Thyroid gland (tissue), 4 donors: ENCODE data around the gene SNIP1. TPM values are rescaled to one million over a fixed set of nuclear protein-coding genes. Genes with fewer than 3 reads are reported as not detected.
"Not testable (repeated sequence)": the region's sequence is repeated elsewhere in the genome, so short reads cannot be mapped to it uniquely, and the experiment has no call there.

Experiments
- DNase-seq, 2 donors: peaks; one replicate each; pipeline ENCODE4 v3.0.0-alpha.2; 2019
- H3K27ac ChIP-seq, 3 donors: fragments of 200-600 bp; sonication (generic); 1 replicate in 2 of 3; 2 replicates in 1 of 3; pipeline ENCODE4 v1.5.1; 2016 to 2019; ENCODE audit warnings: mild to moderate bottlenecking in 1 of 3, moderate library complexity in 1 of 3
- H3K27me3 ChIP-seq: fragments of 200-600 bp; sonication (generic); one replicate; pipeline ENCODE4 v1.5.1; 2019
- H3K36me3 ChIP-seq, 2 donors: fragments of 200-600 bp; sonication (generic); one replicate each; pipeline ENCODE4 v1.5.1; 2016 to 2019
- H3K4me1 ChIP-seq, 2 donors: fragments of 200-600 bp; sonication (generic); one replicate each; pipeline ENCODE4 v1.5.1; 2017 to 2019
- H3K4me3 ChIP-seq, 3 donors: fragments of 200-600 bp; sonication (generic); replicated peaks in 1 of 3; 1 replicate in 2 of 3; 2 replicates in 1 of 3; pipeline ENCODE4 v1.5.1; 2016; ENCODE audit warnings: mild to moderate bottlenecking in 1 of 3
- H3K9me3 ChIP-seq: fragments of 200-600 bp; sonication (generic); one replicate; pipeline ENCODE4 v1.5.1; 2017
- CTCF ChIP-seq, 6 experiments: fragments of 200-600 bp in 3 of 6; fragments of 450-650 bp in 3 of 6; sonication (generic) in 3 of 6; IDR thresholded peaks; one replicate each; pipeline ENCODE4 v1.5.1; 2016 to 2019; ENCODE audit warnings: antibody characterized with exemption in 6 of 6, mild to moderate bottlenecking in 2 of 6, inconsistent platforms in 1 of 6, moderate library complexity in 1 of 6
- POLR2A ChIP-seq, 2 donors: fragments of 450-650 bp; IDR thresholded peaks; one replicate each; pipeline ENCODE4 v1.6.1; 2017; ENCODE audit warnings: antibody characterized with exemption in 2 of 2, mild to moderate bottlenecking in 2 of 2, moderate library complexity in 1 of 2
- WGBS, 2 donors: methylation state at CpG; one replicate each; pipeline ENCODE4 v1.1.5; 2017; 5-methylcytosine and 5-hydroxymethylcytosine counted together
- intact Hi-C: fragments of 100-400 bp; cut with DNase I; formaldehyde crosslinking; loops from one replicate; pipeline ENCODE4 v1.15.1; 2023
- total RNA-seq, 4 donors: library from RNA; depleted of rRNA; stranded (reverse); fragments of >200 nt; gene quantifications; one replicate each; pipeline ENCODE4 v1.2.3, GENCODE V29; 2016

SNIP1 gene
- total RNA-seq, 4 donors from 2014 or later: 8.1 to 16.7 (median 13.0) TPM

DNA sequence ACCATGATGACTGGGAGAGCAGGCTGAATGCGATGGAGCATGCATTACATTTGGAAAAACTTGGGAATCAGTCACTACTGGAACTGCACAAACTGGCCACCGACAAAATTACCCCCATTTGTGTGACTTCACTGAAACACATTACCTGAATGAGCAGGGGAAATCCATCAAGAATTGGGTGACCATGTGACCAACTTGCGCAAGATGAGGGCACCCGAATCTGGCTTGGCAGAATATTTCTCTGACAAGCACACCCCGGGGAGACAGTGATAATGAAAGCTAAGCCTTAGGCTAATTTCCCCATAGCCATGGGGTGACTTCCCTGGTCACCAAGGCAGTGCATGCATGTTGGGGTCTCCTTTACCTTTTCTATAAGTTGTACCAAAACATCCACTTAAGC lies 9.1 kb downstream of the SNIP1 start:
- peaks cover 0 to 8% of the 10 kb centered on the region in 2 donors for H3K4me1 ChIP-seq
- intact Hi-C loops: no loop called here
- peaks cover 11 to 50% of the 10 kb centered on the region in 2 donors for H3K36me3 ChIP-seq
- TF ChIP-seq CTCF (IDR thresholded peaks at IDR 0.05) (no peak), POLR2A (IDR thresholded peaks at IDR 0.05) (no peak)
- no peak overlapping the region for H3K4me3 ChIP-seq
- no peaks in the 10 kb centered on the region for H3K9me3 ChIP-seq
- no peak for DNase-seq
- no peak overlapping the region for H3K27ac ChIP-seq
- no peaks in the 10 kb centered on the region for H3K27me3 ChIP-seq
- 72 to 80% methylated on average over 5 of the region's 5 CpGs for WGBS, 2 donors

- H3K27ac ChIP-seq: no peak overlapping the region
- peaks cover 0 to 8% of the 10 kb centered on the region in 2 donors for H3K4me1 ChIP-seq
- H3K36me3 ChIP-seq: peaks cover 16 to 52% of the 10 kb centered on the region in 2 donors
- WGBS, 2 donors: 96 to 97% methylated on average over 21 of the region's 21 CpGs
- intact Hi-C loops: no loop called here
- no peak overlapping the region for H3K4me3 ChIP-seq
- DNase-seq: no peak
- H3K27me3 ChIP-seq: no peaks in the 10 kb centered on the region
- TF ChIP-seq POLR2A (IDR thresholded peaks at IDR 0.05): no peak
- TF ChIP-seq CTCF (IDR thresholded peaks at IDR 0.05): no peak
- H3K9me3 ChIP-seq: no peaks in the 10 kb centered on the region
Observed at GRCh38 chr1:37544530-37544929, 9.6 kb downstream of the SNIP1 start.

DNA sequence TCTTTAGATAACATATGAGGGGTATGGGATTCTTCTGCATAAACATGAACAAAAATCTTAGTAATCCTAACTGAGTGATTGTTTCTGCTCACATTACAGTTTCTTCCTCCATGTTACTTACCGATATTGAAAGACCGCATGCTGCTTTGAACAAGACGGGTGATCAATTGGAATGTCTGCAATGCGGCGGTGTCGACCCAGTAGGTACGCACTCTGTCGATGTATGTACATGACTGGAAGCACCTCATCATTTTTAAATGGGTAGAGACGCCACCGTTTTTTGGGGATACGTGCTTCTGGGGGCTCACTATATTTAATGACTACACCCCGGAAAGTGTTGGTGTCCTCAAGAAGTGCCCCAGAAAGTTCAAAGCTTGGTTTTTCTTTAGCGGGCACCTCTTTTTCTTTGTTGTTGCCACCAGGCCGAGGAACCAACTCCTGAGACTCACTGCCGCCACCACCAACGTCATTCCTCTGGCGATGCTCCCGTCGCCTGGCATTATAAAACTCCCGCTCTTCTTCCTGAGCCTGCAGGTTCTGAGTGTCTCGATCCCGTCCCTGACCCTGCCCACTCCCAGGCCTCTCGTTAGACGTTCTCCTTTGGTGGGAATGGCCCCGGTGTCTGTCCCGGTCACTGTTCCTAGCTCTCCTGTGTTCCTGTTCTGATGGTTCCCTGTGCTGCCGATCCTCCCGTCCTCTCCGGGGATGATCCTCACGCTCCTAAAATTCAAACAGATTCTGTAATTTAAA lies 13.9 kb downstream of the SNIP1 start:
- intact Hi-C loops: no loop called here
- H3K4me3 ChIP-seq: no peak overlapping the region
- H3K4me1 ChIP-seq: peaks cover 0 to 8% of the 10 kb centered on the region in 2 donors
- DNase-seq: no peak
- no peak overlapping the region for H3K27ac ChIP-seq
- H3K36me3 ChIP-seq: peaks cover 24 to 44% of the 10 kb centered on the region in 2 donors
- H3K27me3 ChIP-seq: no peaks in the 10 kb centered on the region
- no peak for TF ChIP-seq CTCF (IDR thresholded peaks at IDR 0.05)
- TF ChIP-seq POLR2A (IDR thresholded peaks at IDR 0.05): no peak
- H3K9me3 ChIP-seq: no peaks in the 10 kb centered on the region
- WGBS, 2 donors: 95 to 96% methylated on average over 30 of the region's 30 CpGs

GRCh38 chr1:37539154-37539553 lies 14.9 kb downstream of the SNIP1 start:
- peaks cover 0 to 14% of the 10 kb centered on the region in 2 donors for H3K4me1 ChIP-seq
- H3K36me3 ChIP-seq: peaks cover 24 to 36% of the 10 kb centered on the region in 2 donors
- H3K9me3 ChIP-seq, intact Hi-C loops, H3K27me3 ChIP-seq, H3K27ac ChIP-seq, H3K4me3 ChIP-seq, DNase-seq: not testable (repeated sequence)
- 93 to 95% methylated on average over 10 of the region's 10 CpGs for WGBS, 2 donors

DNA sequence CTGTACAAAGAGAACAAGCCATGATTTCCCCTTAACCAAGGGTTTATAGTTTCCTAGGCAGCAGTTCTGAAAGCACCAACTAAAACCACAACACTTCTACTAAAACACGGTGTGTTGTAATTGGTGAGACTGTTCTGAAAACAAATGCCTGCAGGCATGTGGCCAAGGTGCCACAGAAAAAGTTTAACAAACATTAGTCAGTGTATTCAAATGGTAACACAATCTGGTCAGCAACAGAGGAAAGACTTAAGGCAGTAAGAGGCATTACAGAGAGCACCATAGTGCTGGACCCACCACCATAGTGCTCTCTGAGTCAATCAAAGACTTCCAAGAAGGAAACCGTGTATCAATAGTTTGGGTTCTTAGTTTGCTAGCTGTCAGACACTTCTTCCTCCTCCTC lies 16.7 kb downstream of the SNIP1 start:
- TF ChIP-seq POLR2A (IDR thresholded peaks at IDR 0.05): no peak
- TF ChIP-seq CTCF (IDR thresholded peaks at IDR 0.05): no peak
- H3K4me3 ChIP-seq: no peak overlapping the region
- DNase-seq: no peak
- H3K9me3 ChIP-seq: no peaks in the 10 kb centered on the region
- 61 to 68% methylated on average over 2 of the region's 2 CpGs for WGBS, 2 donors
- intact Hi-C loops: no loop called here
- H3K36me3 ChIP-seq: peaks cover 24 to 36% of the 10 kb centered on the region in 2 donors
- no peak overlapping the region for H3K27ac ChIP-seq
- H3K27me3 ChIP-seq: no peaks in the 10 kb centered on the region
- peaks cover 0 to 12% of the 10 kb centered on the region in 2 donors for H3K4me1 ChIP-seq
